Measurements from ENCODE around the gene ATPAF2. TPM values are rescaled to one million over a fixed set of nuclear protein-coding genes. Genes with fewer than 3 reads are reported as not detected.

ATPAF2 gene
- total and polyA plus RNA-seq, 8 donors: 21.3 to 38.2 (median 23.4) TPM

DNA sequence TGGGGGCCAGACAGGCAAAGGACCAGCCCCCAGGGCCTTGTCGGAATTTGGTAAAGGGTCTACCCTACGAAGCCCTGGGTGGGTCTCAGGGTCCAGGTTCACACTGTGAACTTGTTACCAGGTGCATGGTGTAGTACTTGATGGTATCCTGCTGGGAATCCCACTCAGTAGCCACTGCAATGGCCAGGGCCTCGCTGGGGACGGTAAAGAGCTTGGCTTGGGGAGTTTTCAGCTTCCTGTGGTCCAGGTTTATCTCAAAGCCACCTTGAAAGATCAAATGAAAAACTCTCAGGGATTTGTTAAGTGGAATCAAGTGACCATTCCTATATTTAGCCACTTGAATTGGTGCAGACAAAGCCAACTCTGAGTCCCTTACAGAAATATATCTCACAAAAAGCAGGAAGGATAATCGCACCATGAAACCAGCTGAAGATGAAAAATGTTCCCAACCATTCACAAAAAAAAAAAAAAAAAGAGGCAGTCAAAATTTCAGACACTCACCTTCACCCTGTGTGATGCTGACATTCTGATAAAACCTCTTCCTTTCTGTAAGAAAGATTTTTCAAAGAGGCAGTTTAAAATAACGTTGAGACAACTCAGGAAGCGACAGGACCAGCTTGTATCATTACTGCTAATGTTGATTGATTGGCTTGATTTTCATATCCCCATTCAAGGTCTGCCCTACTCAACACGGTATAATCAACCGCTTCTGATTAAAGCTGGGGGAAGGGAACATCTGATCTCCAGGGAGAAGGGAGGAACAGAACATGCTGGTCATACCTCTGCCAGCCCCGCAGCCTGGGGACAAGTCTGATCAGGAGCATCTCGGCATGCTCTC lies 10.6 kb downstream of the ATPAF2 start:
- Histone ChIP-seq H3K4me3 (no peak overlapping the region), H3K36me3 (peaks cover 0 to 24% of the 10 kb centered on the region in 2 donors), H3K4me1 (peaks cover 4 to 38% of the 10 kb centered on the region in 2 donors), H3K27ac (no peak overlapping the region), H3K9me3 (no peaks in the 10 kb centered on the region), H3K27me3 (no peaks in the 10 kb centered on the region)
- intact Hi-C loops (cut with DNase I): no loop called here
- DNase-seq: no peak
- TF ChIP-seq, protein P1, sequence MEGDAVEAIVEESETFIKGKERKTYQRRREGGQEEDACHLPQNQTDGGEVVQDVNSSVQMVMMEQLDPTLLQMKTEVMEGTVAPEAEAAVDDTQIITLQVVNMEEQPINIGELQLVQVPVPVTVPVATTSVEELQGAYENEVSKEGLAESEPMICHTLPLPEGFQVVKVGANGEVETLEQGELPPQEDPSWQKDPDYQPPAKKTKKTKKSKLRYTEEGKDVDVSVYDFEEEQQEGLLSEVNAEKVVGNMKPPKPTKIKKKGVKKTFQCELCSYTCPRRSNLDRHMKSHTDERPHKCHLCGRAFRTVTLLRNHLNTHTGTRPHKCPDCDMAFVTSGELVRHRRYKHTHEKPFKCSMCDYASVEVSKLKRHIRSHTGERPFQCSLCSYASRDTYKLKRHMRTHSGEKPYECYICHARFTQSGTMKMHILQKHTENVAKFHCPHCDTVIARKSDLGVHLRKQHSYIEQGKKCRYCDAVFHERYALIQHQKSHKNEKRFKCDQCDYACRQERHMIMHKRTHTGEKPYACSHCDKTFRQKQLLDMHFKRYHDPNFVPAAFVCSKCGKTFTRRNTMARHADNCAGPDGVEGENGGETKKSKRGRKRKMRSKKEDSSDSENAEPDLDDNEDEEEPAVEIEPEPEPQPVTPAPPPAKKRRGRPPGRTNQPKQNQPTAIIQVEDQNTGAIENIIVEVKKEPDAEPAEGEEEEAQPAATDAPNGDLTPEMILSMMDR (IDR thresholded peaks at IDR 0.05): no peak
- ATAC-seq: peak; percentile 51

DNA sequence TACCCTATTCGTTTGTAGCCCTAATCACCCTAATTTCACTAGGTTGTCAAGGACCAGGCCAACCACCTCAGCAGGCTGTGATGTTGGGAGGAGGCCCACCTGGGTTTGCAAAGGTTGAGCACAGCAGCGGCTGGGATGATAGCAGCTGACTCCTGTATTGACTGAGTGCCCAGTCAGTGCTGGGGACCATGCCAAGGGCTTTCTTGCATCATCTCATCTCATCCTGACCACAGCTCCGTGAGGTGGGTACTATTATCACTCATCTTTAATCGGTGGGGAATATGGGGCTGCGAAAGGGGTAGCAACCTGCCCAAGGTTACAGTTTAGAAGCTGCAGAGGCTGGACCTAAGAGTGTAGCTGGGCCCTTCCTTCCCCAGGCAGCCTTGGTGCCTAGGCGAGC lies 11.7 kb downstream of the ATPAF2 start:
- no peak overlapping the region for H3K27ac ChIP-seq
- no peaks in the 10 kb centered on the region for H3K9me3 ChIP-seq
- intact Hi-C loops (cut with DNase I): no loop called here
- TF ChIP-seq, protein P1 (IDR thresholded peaks at IDR 0.05): no peak
- DNase-seq (no peak), ATAC-seq (no peak)
- peaks cover 0 to 28% of the 10 kb centered on the region in 2 donors for H3K4me1 ChIP-seq
- no peak overlapping the region for H3K4me3 ChIP-seq
- H3K27me3 ChIP-seq: no peaks in the 10 kb centered on the region
- H3K36me3 ChIP-seq: peaks cover 0 to 24% of the 10 kb centered on the region in 2 donors

DNA sequence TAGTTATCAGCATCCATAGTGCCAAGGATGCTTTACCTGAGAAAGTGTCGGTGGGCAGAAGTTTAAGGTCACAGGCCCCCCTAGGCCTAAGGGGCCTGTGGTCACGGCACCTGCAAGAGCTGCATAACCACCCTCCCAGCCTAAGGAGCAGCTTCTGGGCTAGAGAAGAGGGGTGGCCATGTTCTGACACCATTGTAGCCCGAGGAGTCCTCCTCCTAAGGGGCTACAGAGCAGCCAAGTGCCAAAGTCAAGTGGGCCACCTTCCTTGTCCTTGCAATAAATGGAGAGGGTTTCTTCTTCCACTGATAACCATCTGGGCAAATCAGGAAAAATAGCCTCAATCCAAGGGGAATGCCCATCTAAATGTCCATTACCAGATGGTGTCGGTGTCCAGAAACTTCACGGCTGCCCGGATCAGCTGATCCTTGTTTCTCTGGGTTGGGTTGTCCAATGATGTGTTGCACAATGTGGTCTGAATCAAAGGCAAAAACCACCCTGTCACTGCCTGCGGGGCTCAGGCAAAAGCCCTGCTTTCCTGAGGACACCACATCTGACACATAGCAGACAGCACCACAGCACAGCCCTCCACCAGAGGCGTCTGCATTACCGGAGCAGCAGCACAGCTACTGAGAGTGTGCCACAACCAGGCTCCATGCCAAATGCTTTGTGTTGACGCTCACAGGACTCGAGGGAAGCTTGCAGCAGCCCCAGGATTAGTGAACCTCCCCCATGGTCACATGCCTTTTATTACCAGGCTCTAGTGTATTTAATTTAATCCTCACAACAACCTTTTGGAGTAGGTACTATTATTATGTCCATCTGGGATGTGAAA lies 12.8 kb downstream of the ATPAF2 start:
- peaks cover 0 to 33% of the 10 kb centered on the region in 2 donors for H3K36me3 ChIP-seq
- H3K4me3 ChIP-seq: no peak overlapping the region
- peak; percentile 66 for ATAC-seq
- peak in 1 of 4 donors; percentile 61 for DNase-seq
- H3K27ac ChIP-seq: peak overlapping the region in 1 of 2 donors; percentile 71
- H3K4me1 ChIP-seq: peaks cover 0 to 22% of the 10 kb centered on the region in 2 donors
- no peaks in the 10 kb centered on the region for H3K9me3 ChIP-seq
- no peaks in the 10 kb centered on the region for H3K27me3 ChIP-seq
- TF ChIP-seq, protein P1 (IDR thresholded peaks at IDR 0.05): no peak
- intact Hi-C loops (cut with DNase I): no loop called here

DNA sequence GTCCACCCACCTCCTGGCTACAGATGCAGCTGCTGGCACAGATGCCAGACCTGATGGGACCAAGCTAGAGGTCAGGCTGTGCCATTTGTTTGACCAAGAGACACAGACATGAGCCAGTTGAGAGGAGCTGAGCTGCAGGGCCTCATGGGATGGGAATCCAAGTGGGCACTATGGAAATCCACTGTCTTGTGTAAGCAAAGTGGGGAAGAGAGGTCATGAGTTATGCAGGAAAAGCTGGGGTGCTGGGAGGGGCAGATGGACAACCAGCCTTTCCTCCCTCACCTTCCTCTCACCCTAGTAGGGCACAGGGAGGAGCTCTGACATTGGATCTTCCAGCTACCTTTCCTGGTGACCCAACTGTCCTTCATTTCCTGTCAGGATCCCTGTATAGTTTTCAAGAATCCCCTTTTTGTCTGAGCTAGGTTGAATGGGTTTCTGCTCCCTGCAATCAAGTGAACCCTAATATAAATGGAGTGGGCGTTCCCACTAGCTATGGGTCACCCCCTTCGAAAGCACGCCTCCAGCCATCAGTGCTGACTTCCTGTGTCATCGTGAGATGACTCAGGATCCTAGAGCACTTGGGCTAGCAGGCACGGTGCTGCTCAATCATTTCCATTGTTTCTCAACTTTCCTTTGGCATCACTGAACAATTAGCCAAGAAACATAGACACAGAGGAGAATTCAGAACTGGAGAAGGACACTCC lies 13.6 kb downstream of the ATPAF2 start:
- peaks cover 0 to 22% of the 10 kb centered on the region in 2 donors for H3K4me1 ChIP-seq
- DNase-seq (no peak), ATAC-seq (peak; percentile 45)
- no peaks in the 10 kb centered on the region for H3K27me3 ChIP-seq
- H3K4me3 ChIP-seq: no peak overlapping the region
- intact Hi-C loops (cut with DNase I): no loop called here
- TF ChIP-seq, protein P1 (IDR thresholded peaks at IDR 0.05): no peak
- peaks cover 0 to 40% of the 10 kb centered on the region in 2 donors for H3K36me3 ChIP-seq
- H3K27ac ChIP-seq: peak overlapping the region in 1 of 2 donors; percentile 71
- H3K9me3 ChIP-seq: no peaks in the 10 kb centered on the region
